WTC11 (cell line): ENCODE results near the gene DTNBP1.

Experiments used
- CTCF ChIP-seq: fragments of 200-600 bp; IDR thresholded peaks from 2 replicates; pipeline ENCODE4 v1.8.0; 2022; ENCODE audit warnings: antibody characterized with exemption
- FOXJ3 ChIP-seq: sonication (generic); formaldehyde crosslinking; IDR thresholded peaks from 2 replicates; pipeline ENCODE4 v1.9.0; 2021; ENCODE audit warnings: missing genetic modification reagents, mild to moderate bottlenecking, borderline replicate concordance
- HMGXB4 ChIP-seq: sonication (generic); formaldehyde crosslinking; IDR thresholded peaks from 2 replicates; pipeline ENCODE4 v1.8.1; 2023; ENCODE audit warnings: mild to moderate bottlenecking, moderate library complexity, missing genetic modification reagents
- MLX ChIP-seq: sonication (generic); formaldehyde crosslinking; IDR thresholded peaks from 2 replicates; pipeline ENCODE4 v1.8.1; 2023; ENCODE audit warnings: mild to moderate bottlenecking, missing genetic modification reagents, moderate library complexity
- NFYB ChIP-seq: sonication (generic); formaldehyde crosslinking; conservative IDR thresholded peaks from 2 replicates; pipeline ENCODE4 v1.8.0; 2022; ENCODE audit warnings: low read depth, missing genetic modification reagents
- RELA ChIP-seq: sonication (generic); formaldehyde crosslinking; IDR thresholded peaks from 2 replicates; pipeline ENCODE4 v1.8.1; 2022; ENCODE audit warnings: missing genetic modification reagents, mild to moderate bottlenecking, borderline replicate concordance
- RORB ChIP-seq: fragments of 250-450 bp; sonication (Bioruptor Pico); IDR thresholded peaks from 2 replicates; pipeline ENCODE4 v1.9.0; 2021; ENCODE audit warnings: mild to moderate bottlenecking
- ZBTB21 ChIP-seq: sonication (generic); formaldehyde crosslinking; IDR thresholded peaks from 2 replicates; pipeline ENCODE4 v1.8.1; 2023; ENCODE audit warnings: mild to moderate bottlenecking, missing genetic modification reagents, borderline replicate concordance
- ZBTB43 ChIP-seq: sonication (generic); formaldehyde crosslinking; IDR thresholded peaks from 2 replicates; pipeline ENCODE4 v1.8.1; 2023; ENCODE audit warnings: mild to moderate bottlenecking, missing genetic modification reagents
- ZNF263 ChIP-seq: sonication (generic); formaldehyde crosslinking; IDR thresholded peaks from 2 replicates; pipeline ENCODE4 v1.8.1; 2022; ENCODE audit warnings: low read depth, mild to moderate bottlenecking, moderate library complexity, missing genetic modification reagents
- ZNF281 ChIP-seq: sonication (generic); formaldehyde crosslinking; IDR thresholded peaks from 2 replicates; pipeline ENCODE4 v1.8.0; 2023; ENCODE audit warnings: mild to moderate bottlenecking, missing genetic modification reagents
- TF ChIP-seq, protein P1 (sequence below): sonication (generic); formaldehyde crosslinking; IDR thresholded peaks from 2 replicates; pipeline ENCODE4 v1.8.1; 2022; ENCODE audit warnings: low read depth, missing genetic modification reagents, borderline replicate concordance
- TF ChIP-seq, protein P2 (sequence below): sonication (generic); formaldehyde crosslinking; IDR thresholded peaks from 2 replicates; pipeline ENCODE4 v1.8.0; 2022; ENCODE audit warnings: mild to moderate bottlenecking, missing genetic modification reagents
- TF ChIP-seq, protein P3 (sequence below): sonication (generic); formaldehyde crosslinking; IDR thresholded peaks from 2 replicates; pipeline ENCODE4 v1.8.0; 2023; ENCODE audit warnings: missing genetic modification reagents

- TF ChIP-seq ZNF263 (CRISPR knock-in tag): no peak
- TF ChIP-seq RORB (CRISPR knock-in tag): no peak
- TF ChIP-seq ZBTB43 (CRISPR knock-in tag): no peak
- TF ChIP-seq RELA (CRISPR knock-in tag): no peak
- TF ChIP-seq CTCF: no peak
- TF ChIP-seq, protein P1, sequence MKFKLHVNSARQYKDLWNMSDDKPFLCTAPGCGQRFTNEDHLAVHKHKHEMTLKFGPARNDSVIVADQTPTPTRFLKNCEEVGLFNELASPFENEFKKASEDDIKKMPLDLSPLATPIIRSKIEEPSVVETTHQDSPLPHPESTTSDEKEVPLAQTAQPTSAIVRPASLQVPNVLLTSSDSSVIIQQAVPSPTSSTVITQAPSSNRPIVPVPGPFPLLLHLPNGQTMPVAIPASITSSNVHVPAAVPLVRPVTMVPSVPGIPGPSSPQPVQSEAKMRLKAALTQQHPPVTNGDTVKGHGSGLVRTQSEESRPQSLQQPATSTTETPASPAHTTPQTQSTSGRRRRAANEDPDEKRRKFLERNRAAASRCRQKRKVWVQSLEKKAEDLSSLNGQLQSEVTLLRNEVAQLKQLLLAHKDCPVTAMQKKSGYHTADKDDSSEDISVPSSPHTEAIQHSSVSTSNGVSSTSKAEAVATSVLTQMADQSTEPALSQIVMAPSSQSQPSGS: no peak
- TF ChIP-seq MLX: no peak
- TF ChIP-seq, protein P2, sequence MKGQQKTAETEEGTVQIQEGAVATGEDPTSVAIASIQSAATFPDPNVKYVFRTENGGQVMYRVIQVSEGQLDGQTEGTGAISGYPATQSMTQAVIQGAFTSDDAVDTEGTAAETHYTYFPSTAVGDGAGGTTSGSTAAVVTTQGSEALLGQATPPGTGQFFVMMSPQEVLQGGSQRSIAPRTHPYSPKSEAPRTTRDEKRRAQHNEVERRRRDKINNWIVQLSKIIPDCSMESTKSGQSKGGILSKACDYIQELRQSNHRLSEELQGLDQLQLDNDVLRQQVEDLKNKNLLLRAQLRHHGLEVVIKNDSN (CRISPR knock-in tag): no peak
- no peak for TF ChIP-seq ZBTB21 (CRISPR knock-in tag)
- TF ChIP-seq, protein P3, sequence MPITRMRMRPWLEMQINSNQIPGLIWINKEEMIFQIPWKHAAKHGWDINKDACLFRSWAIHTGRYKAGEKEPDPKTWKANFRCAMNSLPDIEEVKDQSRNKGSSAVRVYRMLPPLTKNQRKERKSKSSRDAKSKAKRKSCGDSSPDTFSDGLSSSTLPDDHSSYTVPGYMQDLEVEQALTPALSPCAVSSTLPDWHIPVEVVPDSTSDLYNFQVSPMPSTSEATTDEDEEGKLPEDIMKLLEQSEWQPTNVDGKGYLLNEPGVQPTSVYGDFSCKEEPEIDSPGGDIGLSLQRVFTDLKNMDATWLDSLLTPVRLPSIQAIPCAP: no peak
- no peak for TF ChIP-seq NFYB (CRISPR knock-in tag)
- no peak for TF ChIP-seq FOXJ3 (CRISPR knock-in tag)
- TF ChIP-seq ZNF281: no peak
- TF ChIP-seq HMGXB4 (CRISPR knock-in tag): no peak
These were observed 10.0 kb upstream of the DTNBP1 start for GRCh38 chr6:15672818-15673217.
